IPS-20b (cell line): Measurements from ENCODE around the gene RARA.
"Not testable (repeated sequence)": the region's sequence is repeated elsewhere in the genome, so short reads cannot be mapped to it uniquely, and the experiment has no call there.

Source experiments
- H3K27ac ChIP-seq: one replicate; pipeline ENCODE4 v1.5.1; 2013; ENCODE audit warnings: low read length
- H3K27me3 ChIP-seq: 2 replicates; pipeline ENCODE4 v1.6.1; 2013; ENCODE audit warnings: mild to moderate bottlenecking, low read length, inconsistent platforms; ENCODE audit not compliant: insufficient read depth
- H3K36me3 ChIP-seq: 2 replicates; pipeline ENCODE4 v1.6.1; 2013; ENCODE audit warnings: low read depth, mild to moderate bottlenecking, inconsistent platforms, low read length, moderate library complexity; ENCODE audit not compliant: insufficient read depth
- H3K4me1 ChIP-seq: 2 replicates; pipeline ENCODE4 v1.6.1; 2013; ENCODE audit warnings: mild to moderate bottlenecking, control low read depth, inconsistent platforms, low read length, moderate library complexity; ENCODE audit not compliant: insufficient read depth
- H3K4me3 ChIP-seq: 2 replicates; pipeline ENCODE4 v1.5.1; 2013; ENCODE audit warnings: mild to moderate bottlenecking, low read length, inconsistent platforms
- H3K9ac ChIP-seq: 2 replicates; pipeline ENCODE4 v1.6.1; 2013; ENCODE audit warnings: low read depth, mild to moderate bottlenecking, inconsistent platforms, low read length, moderate library complexity
- H3K9me3 ChIP-seq: 2 replicates; pipeline ENCODE4 v1.6.1; 2013; ENCODE audit warnings: mild to moderate bottlenecking, low read depth, low read length, inconsistent platforms; ENCODE audit not compliant: insufficient read depth

RARA gene

GRCh38 chr17:40371261-40371929 is 62.4 kb downstream of the RARA start:
- Histone ChIP-seq H3K27me3 (no peaks in the 10 kb centered on the region), H3K27ac (no peak overlapping the region), H3K9me3 (no peaks in the 10 kb centered on the region), H3K36me3 (no peaks in the 10 kb centered on the region), H3K4me1 (no peaks in the 10 kb centered on the region; the same call in 1 of the 2 replicates), H3K9ac (no peak overlapping the region), H3K4me3 (no peak overlapping the region)

- Histone ChIP-seq H3K4me1 (no peaks in the 10 kb centered on the region; the same call in 1 of the 2 replicates), H3K4me3 (no peak overlapping the region), H3K36me3 (no peaks in the 10 kb centered on the region), H3K27me3 (no peaks in the 10 kb centered on the region), H3K27ac (no peak overlapping the region), H3K9me3 (no peaks in the 10 kb centered on the region), H3K9ac (no peak overlapping the region)
These were observed 63.1 kb downstream of the RARA start for GRCh38 chr17:40372031-40372430.

GRCh38 chr17:40372644-40373043 is 63.7 kb downstream of the RARA start:
- not testable (repeated sequence) for H3K36me3 ChIP-seq, H3K4me1 ChIP-seq, H3K9me3 ChIP-seq, H3K27ac ChIP-seq, H3K27me3 ChIP-seq, H3K4me3 ChIP-seq, H3K9ac ChIP-seq

GRCh38 chr17:40373324-40373723 is 64.3 kb downstream of the RARA start:
- Histone ChIP-seq H3K4me1 (no peaks in the 10 kb centered on the region; the same call in 1 of the 2 replicates), H3K27me3 (no peaks in the 10 kb centered on the region), H3K4me3 (no peak overlapping the region), H3K36me3 (no peaks in the 10 kb centered on the region), H3K27ac (no peak overlapping the region), H3K9ac (no peak overlapping the region), H3K9me3 (no peaks in the 10 kb centered on the region)

- H3K9ac ChIP-seq, result no peak overlapping the region
- H3K27me3 ChIP-seq, result no peaks in the 10 kb centered on the region
- H3K36me3 ChIP-seq, result no peaks in the 10 kb centered on the region
- H3K9me3 ChIP-seq, result no peaks in the 10 kb centered on the region
- no peaks in the 10 kb centered on the region; the same call in 1 of the 2 replicates for H3K4me1 ChIP-seq
- no peak overlapping the region for H3K4me3 ChIP-seq
- H3K27ac ChIP-seq, result no peak overlapping the region
These were observed 65.0 kb downstream of the RARA start for GRCh38 chr17:40373999-40374398.

- H3K36me3 ChIP-seq, result no peaks in the 10 kb centered on the region
- no peak overlapping the region for H3K9ac ChIP-seq
- H3K9me3 ChIP-seq, result no peaks in the 10 kb centered on the region
- no peaks in the 10 kb centered on the region for H3K27me3 ChIP-seq
- no peak overlapping the region for H3K27ac ChIP-seq
- H3K4me1 ChIP-seq, result no peaks in the 10 kb centered on the region; the same call in 1 of the 2 replicates
- H3K4me3 ChIP-seq, result no peak overlapping the region; the same call in 1 of the 2 replicates
These were observed 66.0 kb downstream of the RARA start for GRCh38 chr17:40374821-40375498.

- H3K9me3 ChIP-seq, H3K27ac ChIP-seq: not testable (repeated sequence)
These were observed 66.8 kb downstream of the RARA start for GRCh38 chr17:40375786-40376185.

GRCh38 chr17:40376541-40376940 is 67.6 kb downstream of the RARA start:
- not testable (repeated sequence) for H3K27me3 ChIP-seq, H3K27ac ChIP-seq, H3K9me3 ChIP-seq, H3K4me3 ChIP-seq, H3K9ac ChIP-seq, H3K4me1 ChIP-seq, H3K36me3 ChIP-seq

More at GRCh38 chr17:40375786-40376185, 66.8 kb downstream of the RARA start:
- H3K27me3 ChIP-seq, H3K9ac ChIP-seq, H3K4me3 ChIP-seq, H3K36me3 ChIP-seq, H3K4me1 ChIP-seq: not testable (repeated sequence)

- Histone ChIP-seq H3K27me3 (no peaks in the 10 kb centered on the region), H3K36me3 (no peaks in the 10 kb centered on the region), H3K4me1 (no peaks in the 10 kb centered on the region)
These were observed 68.9 kb downstream of the RARA start for GRCh38 chr17:40377832-40378231.

GRCh38 chr17:40378966-40379365 is 70.0 kb downstream of the RARA start:
- Histone ChIP-seq H3K36me3 (no peaks in the 10 kb centered on the region), H3K27me3 (no peaks in the 10 kb centered on the region), H3K27ac (no peak overlapping the region), H3K9me3 (no peaks in the 10 kb centered on the region), H3K9ac (no peak overlapping the region), H3K4me3 (no peak overlapping the region), H3K4me1 (no peaks in the 10 kb centered on the region)

More at GRCh38 chr17:40377832-40378231, 68.9 kb downstream of the RARA start:
- H3K4me3 ChIP-seq, result no peak overlapping the region
- H3K9ac ChIP-seq, result no peak overlapping the region
- no peak overlapping the region for H3K27ac ChIP-seq
- no peaks in the 10 kb centered on the region for H3K9me3 ChIP-seq

- Histone ChIP-seq H3K4me3 (no peak overlapping the region), H3K27ac (no peak overlapping the region), H3K4me1 (no peaks in the 10 kb centered on the region), H3K27me3 (no peaks in the 10 kb centered on the region), H3K9me3 (no peaks in the 10 kb centered on the region), H3K9ac (no peak overlapping the region), H3K36me3 (no peaks in the 10 kb centered on the region; the same call in 1 of the 2 replicates)
These were observed 73.3 kb downstream of the RARA start for GRCh38 chr17:40382251-40382650.

GRCh38 chr17:40386555-40386954 is 77.6 kb downstream of the RARA start:
- H3K27me3 ChIP-seq, H3K9ac ChIP-seq, H3K9me3 ChIP-seq, H3K4me3 ChIP-seq, H3K4me1 ChIP-seq, H3K27ac ChIP-seq: not testable (repeated sequence)
- peaks cover 43% of the 10 kb centered on the region for H3K36me3 ChIP-seq
